ENCODE measurements around the gene IGFBP4. TPM values are rescaled to one million over a fixed set of nuclear protein-coding genes. Genes with fewer than 3 reads are reported as not detected.

Gene IGFBP4
- total RNA-seq, 1 donor from 2014 or later: 108 TPM

DNA sequence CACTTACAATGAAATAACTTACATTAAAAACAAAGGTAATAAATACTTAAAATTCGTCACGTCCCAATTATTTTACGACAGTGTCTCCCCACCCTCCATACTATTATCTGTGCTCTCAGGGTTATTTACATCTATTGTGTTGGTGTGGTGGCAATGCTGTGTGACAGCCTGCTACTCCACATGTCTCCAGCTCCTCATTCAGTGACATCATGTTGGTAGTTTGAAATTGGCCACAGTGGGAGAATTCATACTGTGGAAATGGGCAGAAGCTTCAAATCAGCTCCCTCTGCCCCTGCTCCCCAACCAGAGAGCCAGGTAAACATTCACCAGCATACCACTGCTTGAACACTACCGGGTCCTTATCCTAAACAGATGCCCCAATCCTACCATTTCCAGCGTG is 51.9 kb downstream of the IGFBP4 start:
- no peaks in the 10 kb centered on the region for H3K27me3 Mint-ChIP-seq (ENCODE audit: low read depth)
- no peaks in the 10 kb centered on the region for H3K36me3 Mint-ChIP-seq
- H3K4me1 Mint-ChIP-seq: peaks cover 26% of the 10 kb centered on the region
- no peak for DNase-seq (ENCODE audit: low spot score in 2 of 2, unreplicated experiment in 2 of 2)
- TF ChIP-seq, protein P1, sequence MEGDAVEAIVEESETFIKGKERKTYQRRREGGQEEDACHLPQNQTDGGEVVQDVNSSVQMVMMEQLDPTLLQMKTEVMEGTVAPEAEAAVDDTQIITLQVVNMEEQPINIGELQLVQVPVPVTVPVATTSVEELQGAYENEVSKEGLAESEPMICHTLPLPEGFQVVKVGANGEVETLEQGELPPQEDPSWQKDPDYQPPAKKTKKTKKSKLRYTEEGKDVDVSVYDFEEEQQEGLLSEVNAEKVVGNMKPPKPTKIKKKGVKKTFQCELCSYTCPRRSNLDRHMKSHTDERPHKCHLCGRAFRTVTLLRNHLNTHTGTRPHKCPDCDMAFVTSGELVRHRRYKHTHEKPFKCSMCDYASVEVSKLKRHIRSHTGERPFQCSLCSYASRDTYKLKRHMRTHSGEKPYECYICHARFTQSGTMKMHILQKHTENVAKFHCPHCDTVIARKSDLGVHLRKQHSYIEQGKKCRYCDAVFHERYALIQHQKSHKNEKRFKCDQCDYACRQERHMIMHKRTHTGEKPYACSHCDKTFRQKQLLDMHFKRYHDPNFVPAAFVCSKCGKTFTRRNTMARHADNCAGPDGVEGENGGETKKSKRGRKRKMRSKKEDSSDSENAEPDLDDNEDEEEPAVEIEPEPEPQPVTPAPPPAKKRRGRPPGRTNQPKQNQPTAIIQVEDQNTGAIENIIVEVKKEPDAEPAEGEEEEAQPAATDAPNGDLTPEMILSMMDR (IDR thresholded peaks at IDR 0.05; ENCODE audit: unreplicated experiment): no peak
- no peak overlapping the region for H3K4me3 Mint-ChIP-seq
- H3K27ac Mint-ChIP-seq: no peak overlapping the region
- no peaks in the 10 kb centered on the region for H3K9me3 Mint-ChIP-seq

DNA sequence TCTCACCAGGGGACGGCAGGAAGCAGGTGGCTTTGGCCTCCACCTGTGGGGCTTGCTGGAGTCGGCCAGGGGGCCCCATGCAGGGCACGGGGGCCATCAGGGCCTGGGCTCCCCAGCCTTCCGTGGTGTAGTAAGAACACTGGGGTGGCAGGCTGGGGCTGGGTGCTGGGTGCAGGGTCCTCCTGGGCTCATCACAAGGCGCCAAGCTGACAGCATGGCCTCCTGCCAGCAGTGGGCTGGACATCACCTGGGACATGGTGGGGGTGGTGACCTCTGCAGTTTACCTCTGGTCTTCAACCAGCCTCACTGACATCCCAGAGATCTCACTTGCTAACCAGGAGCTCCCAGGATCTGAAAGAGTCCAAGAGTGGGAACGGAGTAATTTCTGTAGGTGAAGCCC is 52.9 kb downstream of the IGFBP4 start:
- Mint-ChIP-seq H3K27ac (no peak overlapping the region), H3K4me3 (no peak overlapping the region), H3K27me3 (ENCODE audit: low read depth) (no peaks in the 10 kb centered on the region), H3K9me3 (no peaks in the 10 kb centered on the region), H3K4me1 (peaks cover 20% of the 10 kb centered on the region), H3K36me3 (no peaks in the 10 kb centered on the region)
- TF ChIP-seq, protein P1 (IDR thresholded peaks at IDR 0.05; ENCODE audit: unreplicated experiment): no peak
- DNase-seq (ENCODE audit: low spot score in 2 of 2, unreplicated experiment in 2 of 2): no peak

DNA sequence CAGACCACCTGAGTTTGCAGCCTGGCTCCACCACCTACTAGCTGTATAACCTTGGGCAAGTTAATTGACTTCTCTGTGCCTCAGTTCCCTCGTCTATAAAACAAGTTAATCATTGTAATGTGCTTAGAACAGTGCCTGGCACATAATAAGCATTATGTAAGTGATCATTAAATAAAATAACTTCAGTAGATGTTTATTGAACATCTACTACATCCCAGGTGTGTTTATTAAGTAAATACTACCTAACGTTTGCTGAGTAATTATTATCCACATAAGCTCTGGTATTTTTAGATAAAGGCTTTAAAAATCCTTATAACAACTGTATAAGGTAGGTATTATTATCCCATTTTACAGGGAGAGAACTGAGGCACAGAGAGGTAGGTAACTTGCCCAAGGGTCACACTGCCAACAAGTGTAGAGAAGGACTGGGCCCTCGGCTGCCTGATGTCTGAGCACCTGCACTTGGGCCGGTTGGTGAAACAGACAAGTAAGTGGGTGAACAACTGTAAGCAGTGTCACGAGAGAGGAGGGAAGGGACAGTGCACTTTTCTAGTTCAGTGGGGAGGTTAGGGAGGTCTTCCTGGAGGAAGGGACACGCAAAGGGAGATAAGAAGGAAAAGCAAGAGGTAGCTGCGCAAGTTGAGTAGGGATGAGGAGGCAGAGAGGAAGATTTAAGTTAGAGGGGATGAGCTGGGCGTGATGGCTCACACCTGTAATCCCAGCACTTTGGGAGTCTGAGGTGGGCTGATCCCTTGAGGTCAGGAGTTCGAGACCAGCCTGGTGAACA is 53.6 kb downstream of the IGFBP4 start:
- no peak for DNase-seq (ENCODE audit: low spot score in 2 of 2, unreplicated experiment in 2 of 2)
- no peaks in the 10 kb centered on the region for H3K27me3 Mint-ChIP-seq (ENCODE audit: low read depth)
- no peaks in the 10 kb centered on the region for H3K36me3 Mint-ChIP-seq
- peaks cover 15% of the 10 kb centered on the region for H3K4me1 Mint-ChIP-seq
- TF ChIP-seq, protein P1 (IDR thresholded peaks at IDR 0.05; ENCODE audit: unreplicated experiment): no peak
- H3K9me3 Mint-ChIP-seq: no peaks in the 10 kb centered on the region
- no peak overlapping the region for H3K4me3 Mint-ChIP-seq
- no peak overlapping the region for H3K27ac Mint-ChIP-seq

DNA sequence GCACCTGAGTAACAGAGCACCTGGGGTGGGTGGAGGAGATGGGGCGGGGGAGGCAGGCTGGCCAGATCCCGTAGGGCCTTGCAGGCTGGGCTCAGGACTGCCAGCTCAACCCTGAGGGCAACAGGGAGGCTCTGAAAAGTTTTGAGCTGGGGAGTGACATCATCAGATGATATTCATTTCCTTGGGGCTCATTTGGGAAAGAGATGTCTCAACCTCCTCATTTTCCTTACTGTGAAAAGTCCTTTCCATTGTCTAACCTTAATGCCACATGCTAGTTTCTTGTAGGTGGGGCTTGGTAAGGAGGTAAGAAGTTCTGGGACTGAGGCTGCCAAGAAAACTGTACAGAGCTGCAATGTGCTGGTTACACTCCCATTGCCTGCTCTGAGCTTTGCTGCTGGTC is 54.4 kb downstream of the IGFBP4 start:
- Mint-ChIP-seq H3K9me3 (no peaks in the 10 kb centered on the region), H3K27me3 (ENCODE audit: low read depth) (no peaks in the 10 kb centered on the region), H3K36me3 (no peaks in the 10 kb centered on the region), H3K4me1 (peaks cover 12% of the 10 kb centered on the region), H3K27ac (no peak overlapping the region), H3K4me3 (no peak overlapping the region)
- TF ChIP-seq, protein P1 (IDR thresholded peaks at IDR 0.05; ENCODE audit: unreplicated experiment): no peak
- DNase-seq (ENCODE audit: low spot score in 2 of 2, unreplicated experiment in 2 of 2): no peak

DNA sequence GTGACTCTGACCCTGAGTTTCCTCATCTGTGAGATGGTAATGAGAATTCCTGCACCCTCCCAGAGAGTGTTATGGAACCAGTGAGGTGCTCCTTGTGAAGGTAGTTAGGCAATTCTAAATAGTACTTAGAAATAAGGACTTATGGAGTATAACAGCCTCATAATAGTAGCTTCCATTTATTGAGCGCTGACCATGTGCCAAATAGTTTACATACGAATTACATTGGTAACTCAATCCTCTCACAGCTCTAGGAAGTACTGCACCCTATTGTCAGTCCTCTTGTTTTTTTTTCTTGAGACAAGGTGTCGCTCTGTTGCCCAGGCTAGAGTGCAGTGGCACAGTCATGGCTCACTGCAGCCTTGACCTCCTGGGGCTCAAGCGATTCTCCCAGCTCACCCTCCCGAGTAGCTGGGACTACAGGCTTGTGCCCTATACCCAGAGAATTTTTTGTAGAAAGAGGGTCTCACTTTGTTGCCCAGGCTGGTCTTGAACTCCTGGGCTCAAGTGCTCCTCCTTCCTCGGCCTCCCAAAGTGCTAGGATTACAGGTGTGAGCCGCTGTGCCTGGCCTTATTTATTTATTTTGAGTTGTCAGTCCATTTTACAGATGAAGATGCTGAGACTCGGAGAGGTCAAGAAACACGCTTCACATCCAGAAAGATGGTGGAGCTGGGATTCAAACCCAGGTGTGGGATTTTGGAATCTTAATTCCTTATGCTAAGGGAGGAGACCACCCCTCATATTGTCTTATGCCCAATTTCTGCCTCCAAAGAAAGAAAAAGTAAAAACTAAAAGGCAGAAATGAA is 55.2 kb downstream of the IGFBP4 start:
- no peak overlapping the region for H3K27ac Mint-ChIP-seq
- no peak for DNase-seq (ENCODE audit: low spot score in 2 of 2, unreplicated experiment in 2 of 2)
- TF ChIP-seq, protein P1 (IDR thresholded peaks at IDR 0.05; ENCODE audit: unreplicated experiment): no peak
- H3K27me3 Mint-ChIP-seq (ENCODE audit: low read depth): no peaks in the 10 kb centered on the region
- no peaks in the 10 kb centered on the region for H3K36me3 Mint-ChIP-seq
- no peak overlapping the region for H3K4me3 Mint-ChIP-seq
- H3K9me3 Mint-ChIP-seq: no peaks in the 10 kb centered on the region
- peaks cover 12% of the 10 kb centered on the region for H3K4me1 Mint-ChIP-seq

Data from mesothelial cell of epicardium (in vitro differentiated cells).